GM12891 (cell line): ENCODE results near the gene CFAP210.
"Not testable (repeated sequence)": the region's sequence is repeated elsewhere in the genome, so short reads cannot be mapped to it uniquely, and the experiment has no call there.

Experiments used
- POLR2A ChIP-seq: IDR thresholded peaks from 2 replicates; pipeline ENCODE4 v1.6.1; 2011; ENCODE audit warnings: low read depth, low read length, control low read depth
- POLR2AphosphoS5 ChIP-seq: IDR thresholded peaks from 2 replicates; pipeline ENCODE4 v1.6.1; 2011; ENCODE audit warnings: low read depth, low read length, control low read depth

- not testable (repeated sequence) for TF ChIP-seq POLR2AphosphoS5, POLR2A
Observed at GRCh38 chr2:169687943-169688342, 6.3 kb downstream of the CFAP210 start.
